ENCODE measurements around the gene TMEM231.
"Not testable (repeated sequence)": the region's sequence is repeated elsewhere in the genome, so short reads cannot be mapped to it uniquely, and the experiment has no call there.

Gene TMEM231

DNA sequence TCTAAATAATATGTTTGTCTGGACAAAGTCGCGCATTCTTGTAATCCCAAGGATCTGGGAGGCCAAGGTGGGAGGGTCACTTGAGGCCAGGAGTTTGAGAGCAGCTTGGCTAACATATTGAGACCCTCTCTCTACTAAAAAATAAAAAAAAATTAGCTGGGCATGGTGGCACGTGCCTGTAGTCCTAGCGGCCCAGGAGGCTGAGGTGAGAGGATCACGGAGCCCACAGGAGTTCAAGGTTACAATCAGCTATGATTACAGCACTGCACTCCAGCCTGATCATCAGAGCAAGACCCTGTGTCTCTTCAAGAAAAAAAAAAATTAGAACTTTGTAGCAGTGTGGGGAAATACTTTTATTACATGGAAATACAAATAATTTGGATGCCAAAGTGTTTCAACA lies 54.7 kb downstream of the TMEM231 start:
- TF ChIP-seq, protein P1, sequence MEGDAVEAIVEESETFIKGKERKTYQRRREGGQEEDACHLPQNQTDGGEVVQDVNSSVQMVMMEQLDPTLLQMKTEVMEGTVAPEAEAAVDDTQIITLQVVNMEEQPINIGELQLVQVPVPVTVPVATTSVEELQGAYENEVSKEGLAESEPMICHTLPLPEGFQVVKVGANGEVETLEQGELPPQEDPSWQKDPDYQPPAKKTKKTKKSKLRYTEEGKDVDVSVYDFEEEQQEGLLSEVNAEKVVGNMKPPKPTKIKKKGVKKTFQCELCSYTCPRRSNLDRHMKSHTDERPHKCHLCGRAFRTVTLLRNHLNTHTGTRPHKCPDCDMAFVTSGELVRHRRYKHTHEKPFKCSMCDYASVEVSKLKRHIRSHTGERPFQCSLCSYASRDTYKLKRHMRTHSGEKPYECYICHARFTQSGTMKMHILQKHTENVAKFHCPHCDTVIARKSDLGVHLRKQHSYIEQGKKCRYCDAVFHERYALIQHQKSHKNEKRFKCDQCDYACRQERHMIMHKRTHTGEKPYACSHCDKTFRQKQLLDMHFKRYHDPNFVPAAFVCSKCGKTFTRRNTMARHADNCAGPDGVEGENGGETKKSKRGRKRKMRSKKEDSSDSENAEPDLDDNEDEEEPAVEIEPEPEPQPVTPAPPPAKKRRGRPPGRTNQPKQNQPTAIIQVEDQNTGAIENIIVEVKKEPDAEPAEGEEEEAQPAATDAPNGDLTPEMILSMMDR (IDR thresholded peaks at IDR 0.05): no peak
- no peak for DNase-seq
- no peak overlapping the region for H3K4me3 Mint-ChIP-seq
- H3K4me1 Mint-ChIP-seq: peaks cover 12% of the 10 kb centered on the region
- H3K27ac Mint-ChIP-seq: no peak overlapping the region
- no peaks in the 10 kb centered on the region for H3K36me3 Mint-ChIP-seq (ENCODE audit: low read depth)
- H3K27me3 Mint-ChIP-seq (ENCODE audit: low read depth, poor library complexity): peaks cover 10% of the 10 kb centered on the region
- no peaks in the 10 kb centered on the region for H3K9me3 Mint-ChIP-seq

DNA sequence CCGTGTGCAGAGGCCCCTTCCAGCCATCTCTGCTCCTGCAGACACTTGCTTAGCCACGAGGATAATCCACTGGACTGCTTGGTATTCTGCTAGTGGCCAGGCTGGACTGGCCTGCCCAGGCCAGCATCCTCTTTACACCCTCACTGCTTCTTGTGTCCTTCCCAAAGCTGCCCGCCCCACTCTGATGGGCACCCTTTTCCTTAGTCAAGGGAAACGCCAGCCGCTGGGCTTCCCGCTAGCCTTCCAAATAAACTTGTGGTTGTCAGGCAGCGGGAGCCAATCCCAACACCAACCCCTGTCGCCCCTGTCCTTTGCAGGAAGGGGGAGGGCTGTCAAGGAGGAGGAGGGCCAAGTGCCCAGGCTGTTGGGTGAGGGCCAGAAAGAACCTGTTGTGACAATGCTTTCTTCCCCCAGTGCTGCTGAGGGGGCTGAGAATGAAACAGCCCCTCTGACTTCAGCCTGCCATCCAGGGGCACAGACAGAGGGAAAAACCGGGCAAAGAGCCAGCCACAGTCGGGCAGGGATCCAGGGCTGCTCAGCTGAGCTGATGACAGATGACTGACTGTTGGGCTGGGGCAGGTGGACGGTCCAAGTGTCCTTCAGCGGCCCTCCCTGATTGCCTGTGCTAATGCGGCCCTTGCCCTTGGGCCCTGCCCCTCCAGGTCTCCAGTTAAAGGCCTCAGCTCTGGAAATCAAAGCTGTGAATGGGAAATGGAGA lies 57.3 kb downstream of the TMEM231 start:
- not testable (repeated sequence) for H3K36me3 Mint-ChIP-seq (ENCODE audit: low read depth); H3K4me3 Mint-ChIP-seq; DNase-seq; H3K27ac Mint-ChIP-seq; H3K9me3 Mint-ChIP-seq
- peaks cover 16% of the 10 kb centered on the region for H3K27me3 Mint-ChIP-seq (ENCODE audit: low read depth, poor library complexity)
- H3K4me1 Mint-ChIP-seq: peaks cover 13% of the 10 kb centered on the region

DNA sequence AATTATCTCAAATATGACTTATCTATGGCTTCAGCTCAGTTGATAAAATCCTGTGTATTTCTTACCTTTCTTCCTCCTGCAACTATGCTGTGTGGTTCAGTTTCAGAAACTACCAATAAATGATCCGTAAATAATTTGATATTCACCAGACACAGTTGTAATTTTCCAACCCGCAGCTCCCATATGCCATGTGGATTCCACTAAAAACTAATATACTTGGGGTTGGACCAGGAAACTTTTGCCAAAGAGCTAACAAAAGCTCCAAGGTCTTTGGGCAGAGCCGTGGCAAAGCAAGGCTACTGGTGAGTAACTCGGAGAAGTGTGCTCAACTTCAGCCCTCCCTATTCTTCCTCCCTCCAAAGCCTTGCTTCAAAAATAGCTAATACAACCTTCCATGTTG lies 58.5 kb downstream of the TMEM231 start:
- H3K36me3 Mint-ChIP-seq (ENCODE audit: low read depth): no peaks in the 10 kb centered on the region
- peaks cover 13% of the 10 kb centered on the region for H3K4me1 Mint-ChIP-seq
- no peaks in the 10 kb centered on the region for H3K9me3 Mint-ChIP-seq
- H3K4me3 Mint-ChIP-seq: no peak overlapping the region
- no peak overlapping the region for H3K27ac Mint-ChIP-seq
- no peak for DNase-seq
- H3K27me3 Mint-ChIP-seq (ENCODE audit: low read depth, poor library complexity): peaks cover 19% of the 10 kb centered on the region
- TF ChIP-seq, protein P1 (IDR thresholded peaks at IDR 0.05): no peak

DNA sequence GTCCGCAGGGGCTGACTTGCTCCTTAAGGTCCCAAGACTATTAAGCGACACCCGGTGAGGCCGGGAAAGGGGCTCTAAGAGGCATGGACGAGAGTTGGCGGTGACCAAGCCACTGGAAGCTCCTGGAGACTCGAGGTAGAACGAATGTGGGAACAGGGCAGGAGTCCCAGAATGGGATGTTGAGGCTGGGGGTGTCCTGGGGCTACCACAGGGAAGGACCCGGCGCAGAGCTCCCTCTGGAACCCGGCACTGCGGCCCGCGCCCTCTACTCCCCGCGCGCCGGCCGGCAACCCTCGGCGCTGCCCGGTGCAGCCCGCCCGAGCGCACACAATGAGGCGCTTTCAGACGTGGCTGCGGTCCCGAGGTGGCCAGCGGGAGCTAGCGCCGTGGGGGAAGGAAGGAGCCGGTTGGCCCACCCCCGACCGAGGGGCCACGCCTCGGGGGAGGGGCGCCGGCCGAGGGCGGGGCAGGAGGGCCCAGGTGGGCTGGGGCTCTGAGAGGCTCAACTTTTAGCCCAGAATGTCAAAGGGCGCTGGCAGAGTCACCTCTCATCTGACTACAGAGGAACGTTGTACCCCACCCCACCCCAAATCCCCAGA lies 60.9 kb downstream of the TMEM231 start, which contains the start of gene CHST6:
TSS of gene CHST6 (minus strand) at position 366 of the 599 bp plus-strand sequence. CDS start 15,613 bp downstream, outside the sequence.
- TF ChIP-seq, protein P1 (IDR thresholded peaks at IDR 0.05): no peak
- peaks cover 13% of the 10 kb centered on the region for H3K4me1 Mint-ChIP-seq
- H3K27ac Mint-ChIP-seq: no peak within 1 kb of the TSS
- no peaks in the 10 kb centered on the region for H3K36me3 Mint-ChIP-seq (ENCODE audit: low read depth)
- peaks cover 16% of the 10 kb centered on the region for H3K27me3 Mint-ChIP-seq (ENCODE audit: low read depth, poor library complexity)
- no peaks in the 10 kb centered on the region for H3K9me3 Mint-ChIP-seq
- peak within 1 kb of the TSS; percentile 92 for H3K4me3 Mint-ChIP-seq
- DNase-seq: peak; percentile 70

DNA sequence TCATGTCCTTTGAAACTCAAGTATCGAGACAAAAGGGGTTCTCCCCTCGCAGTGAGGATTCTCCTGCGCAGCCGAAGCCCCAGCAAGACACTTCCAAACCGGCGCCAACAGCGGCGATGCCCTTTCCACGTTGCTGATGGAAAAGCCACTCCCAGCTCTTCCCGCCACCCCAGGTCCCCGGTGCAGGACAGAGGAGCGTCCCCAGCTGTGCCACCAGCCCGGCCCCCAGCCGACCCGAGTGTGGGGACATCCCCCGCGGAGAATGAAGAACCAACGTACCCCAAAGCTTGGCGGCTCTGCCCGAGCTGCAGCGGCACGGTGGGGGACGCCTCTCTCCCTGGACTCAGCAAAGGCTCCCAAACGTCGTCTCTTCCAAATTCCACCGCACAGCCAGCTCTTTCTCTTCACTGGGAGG lies 61.4 kb downstream of the TMEM231 start:
- Mint-ChIP-seq H3K27me3 (ENCODE audit: low read depth, poor library complexity) (peaks cover 16% of the 10 kb centered on the region), H3K4me3 (peak overlapping the region; percentile 92), H3K36me3 (ENCODE audit: low read depth) (no peaks in the 10 kb centered on the region), H3K9me3 (no peaks in the 10 kb centered on the region), H3K27ac (no peak overlapping the region), H3K4me1 (peaks cover 13% of the 10 kb centered on the region)
- TF ChIP-seq, protein P1 (IDR thresholded peaks at IDR 0.05): no peak
- DNase-seq: peak; percentile 37

DNA sequence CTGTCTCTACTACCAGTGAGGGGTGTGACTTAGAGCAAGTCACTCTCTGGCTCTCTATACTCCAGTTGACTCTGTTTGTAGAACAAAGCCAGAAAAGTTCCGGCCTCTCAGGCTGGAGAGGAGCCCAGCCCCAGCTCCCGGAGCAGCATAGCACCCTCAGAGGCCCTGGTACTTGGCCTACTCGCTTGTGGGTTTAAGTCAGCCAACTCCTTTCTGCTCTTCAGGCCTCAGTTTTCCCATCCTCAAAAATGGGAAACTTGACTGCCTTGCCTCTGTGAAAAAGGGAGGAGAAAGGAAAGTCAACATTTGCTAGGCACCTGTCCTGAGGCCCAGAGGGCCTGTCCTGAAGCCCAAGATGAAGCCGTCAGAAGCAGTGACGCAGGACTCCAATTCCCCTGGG lies 61.9 kb downstream of the TMEM231 start:
- Mint-ChIP-seq H3K9me3 (no peaks in the 10 kb centered on the region), H3K27me3 (ENCODE audit: low read depth, poor library complexity) (peaks cover 16% of the 10 kb centered on the region), H3K27ac (no peak overlapping the region), H3K36me3 (ENCODE audit: low read depth) (no peaks in the 10 kb centered on the region), H3K4me3 (peak overlapping the region; percentile 92), H3K4me1 (peaks cover 13% of the 10 kb centered on the region)
- TF ChIP-seq, protein P1 (IDR thresholded peaks at IDR 0.05): no peak
- DNase-seq: no peak

Measured in nephron progenitor cell (in vitro differentiated cells).